ENCODE results near the gene PCSK2.

The PCSK2 gene

DNA sequence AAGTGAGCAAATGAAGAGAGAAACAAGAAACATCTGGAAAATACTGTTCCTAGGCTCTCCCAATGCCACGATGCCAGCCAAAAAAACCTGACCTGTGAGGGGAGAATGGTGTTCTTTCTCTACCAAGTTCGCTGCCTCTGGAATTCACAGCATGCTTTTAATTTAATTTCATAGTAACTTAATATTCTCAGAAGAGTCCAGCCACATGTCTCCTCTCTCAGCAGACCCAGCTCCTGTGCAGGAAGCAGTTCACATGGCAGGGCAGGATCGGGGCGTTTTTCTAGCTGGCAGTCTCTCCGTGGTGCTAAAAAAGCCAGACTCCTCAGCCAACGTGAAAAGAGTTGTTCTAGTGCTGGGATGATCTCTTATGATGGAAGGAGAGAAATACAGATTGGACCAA lies 246.8 kb downstream of the PCSK2 start:
- Histone ChIP-seq H2BK12ac (ENCODE audit: low read length) (no peak overlapping the region), H3K27me3 (ENCODE audit: insufficient read depth, low read length) (no peaks in the 10 kb centered on the region), H3K18ac (ENCODE audit: low read length) (no peak overlapping the region), H3K9me3 (ENCODE audit: insufficient read depth, low read depth, low read length) (no peaks in the 10 kb centered on the region), H2BK5ac (ENCODE audit: low read depth, low read length, poor library complexity) (no peak overlapping the region), H2AK5ac (ENCODE audit: low read length) (no peak overlapping the region), H3K27ac (ENCODE audit: low read depth, low read length) (no peak overlapping the region), H4K12ac (ENCODE audit: low read depth, low read length) (no peak overlapping the region), H4K8ac (ENCODE audit: low read depth, low read length) (no peak overlapping the region), H2BK120ac (ENCODE audit: insufficient read depth, low read length, poor library complexity) (no peak overlapping the region), H3K4me1 (ENCODE audit: control insufficient read depth in 1 of 2, insufficient read depth in 2 of 2, low read length in 2 of 2) (no peaks in the 10 kb centered on the region), H3K9ac (ENCODE audit: low read length) (no peak overlapping the region), H3K4me3 (ENCODE audit: low read depth, low read length) (no peak overlapping the region), H3K23ac (ENCODE audit: low read length) (no peak overlapping the region), H3K4me2 (ENCODE audit: low read length) (no peak overlapping the region), H3K36me3 (ENCODE audit: control insufficient read depth in 1 of 2, insufficient read depth in 2 of 2, low read length in 2 of 2) (no peaks in the 10 kb centered on the region), H4K91ac (ENCODE audit: low read depth, low read length) (no peak overlapping the region), H2AFZ (ENCODE audit: insufficient read depth, low read length, poor library complexity) (no peak overlapping the region), H3K4ac (ENCODE audit: low read depth, low read length) (no peak overlapping the region), H3K14ac (ENCODE audit: low read length) (no peak overlapping the region), H3K79me1 (ENCODE audit: low read length) (no peaks in the 10 kb centered on the region), H3K79me2 (ENCODE audit: control insufficient read depth, insufficient read depth, low read length, poor library complexity) (no peaks in the 10 kb centered on the region)
- DNase-seq, result no peak
- WGBS (ENCODE audit: extremely low coverage, insufficient coverage, insufficient read length), result no CpG with 5 or more reads among the region's 6 CpGs

DNA sequence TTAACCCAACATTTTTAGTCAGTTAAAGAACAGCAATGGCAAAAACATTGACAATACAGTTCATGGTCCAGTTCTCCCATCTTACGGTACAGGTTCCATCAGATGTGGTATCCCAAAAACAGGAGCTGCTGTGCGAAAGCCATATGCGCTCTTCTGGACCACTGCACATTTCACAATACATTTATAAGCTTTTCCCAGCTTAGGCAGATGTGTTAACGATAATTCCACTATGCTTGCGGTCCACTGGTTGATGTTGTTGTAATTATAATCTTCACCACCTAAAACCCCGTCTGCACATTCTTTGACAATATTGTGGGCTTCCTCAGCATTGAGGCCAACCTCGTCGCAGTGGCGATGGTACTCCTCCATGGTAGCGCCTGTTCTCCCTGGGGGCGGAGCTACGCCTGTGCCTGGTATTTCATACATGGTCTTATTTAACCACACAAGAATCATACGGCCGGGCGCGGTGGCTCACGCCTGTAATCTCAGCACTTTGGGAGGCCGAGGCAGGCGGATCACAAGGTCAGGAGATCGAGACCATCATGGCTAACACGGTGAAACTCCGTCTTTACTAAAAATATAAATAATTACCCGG lies 252.3 kb downstream of the PCSK2 start:
- H4K91ac ChIP-seq (ENCODE audit: low read depth, low read length), result no peak overlapping the region
- H3K14ac ChIP-seq (ENCODE audit: low read length), result no peak overlapping the region
- no peaks in the 10 kb centered on the region for H3K9me3 ChIP-seq (ENCODE audit: insufficient read depth, low read depth, low read length)
- H4K12ac ChIP-seq (ENCODE audit: low read depth, low read length), result no peak overlapping the region
- H2BK12ac ChIP-seq (ENCODE audit: low read length), result no peak overlapping the region
- no peaks in the 10 kb centered on the region for H3K36me3 ChIP-seq (ENCODE audit: control insufficient read depth in 1 of 2, insufficient read depth in 2 of 2, low read length in 2 of 2)
- no peak overlapping the region for H2AFZ ChIP-seq (ENCODE audit: insufficient read depth, low read length, poor library complexity)
- no peak overlapping the region for H3K4me3 ChIP-seq (ENCODE audit: low read depth, low read length)
- no peak overlapping the region for H2BK5ac ChIP-seq (ENCODE audit: low read depth, low read length, poor library complexity)
- peak; percentile 14 to 51 for DNase-seq
- no peak overlapping the region for H3K18ac ChIP-seq (ENCODE audit: low read length)
- H2BK120ac ChIP-seq (ENCODE audit: insufficient read depth, low read length, poor library complexity), result no peak overlapping the region
- no peak overlapping the region for H3K4me2 ChIP-seq (ENCODE audit: low read length)
- no peak overlapping the region for H3K23ac ChIP-seq (ENCODE audit: low read length)
- no peaks in the 10 kb centered on the region for H3K79me2 ChIP-seq (ENCODE audit: control insufficient read depth, insufficient read depth, low read length, poor library complexity)
- H3K4me1 ChIP-seq (ENCODE audit: control insufficient read depth in 1 of 2, insufficient read depth in 2 of 2, low read length in 2 of 2), result no peaks in the 10 kb centered on the region
- no peaks in the 10 kb centered on the region for H3K79me1 ChIP-seq (ENCODE audit: low read length)
- H2AK5ac ChIP-seq (ENCODE audit: low read length), result no peak overlapping the region
- H3K27ac ChIP-seq (ENCODE audit: low read depth, low read length), result no peak overlapping the region
- WGBS (ENCODE audit: extremely low coverage, insufficient coverage, insufficient read length), result no CpG with 5 or more reads among the region's 23 CpGs
- H3K9ac ChIP-seq (ENCODE audit: low read length), result no peak overlapping the region
- H3K4ac ChIP-seq (ENCODE audit: low read depth, low read length), result no peak overlapping the region
- H4K8ac ChIP-seq (ENCODE audit: low read depth, low read length), result no peak overlapping the region
- no peaks in the 10 kb centered on the region for H3K27me3 ChIP-seq (ENCODE audit: insufficient read depth, low read length)

DNA sequence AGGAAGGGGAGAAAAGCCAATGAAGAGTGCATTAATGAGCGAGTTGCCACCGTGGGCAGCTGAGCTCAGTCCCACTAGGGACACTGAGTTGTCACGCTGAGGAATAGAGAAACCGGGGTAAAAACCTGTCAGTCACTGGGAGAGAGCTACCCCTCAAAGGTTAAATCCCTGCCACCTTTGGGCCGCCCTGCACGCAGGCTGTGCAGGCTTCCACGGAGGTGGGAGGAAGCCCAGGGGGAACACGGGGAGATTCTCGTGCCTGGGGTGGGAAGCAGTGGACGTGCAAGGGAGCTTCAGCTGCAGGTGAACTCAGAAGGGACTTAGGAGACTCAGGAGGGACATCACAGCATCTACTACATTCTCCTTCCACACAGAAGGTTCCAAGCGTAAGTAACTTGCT lies 253.9 kb downstream of the PCSK2 start:
- H3K18ac ChIP-seq (ENCODE audit: low read length), result no peak overlapping the region
- H2BK120ac ChIP-seq (ENCODE audit: insufficient read depth, low read length, poor library complexity), result no peak overlapping the region
- H3K79me1 ChIP-seq (ENCODE audit: low read length), result no peaks in the 10 kb centered on the region
- no peak overlapping the region for H4K12ac ChIP-seq (ENCODE audit: low read depth, low read length)
- H2BK5ac ChIP-seq (ENCODE audit: low read depth, low read length, poor library complexity), result no peak overlapping the region
- H3K23ac ChIP-seq (ENCODE audit: low read length), result no peak overlapping the region
- no peak overlapping the region for H4K91ac ChIP-seq (ENCODE audit: low read depth, low read length)
- no peaks in the 10 kb centered on the region for H3K27me3 ChIP-seq (ENCODE audit: insufficient read depth, low read length)
- no peaks in the 10 kb centered on the region for H3K79me2 ChIP-seq (ENCODE audit: control insufficient read depth, insufficient read depth, low read length, poor library complexity)
- no peaks in the 10 kb centered on the region for H3K36me3 ChIP-seq (ENCODE audit: control insufficient read depth in 1 of 2, insufficient read depth in 2 of 2, low read length in 2 of 2)
- no peak overlapping the region for H3K27ac ChIP-seq (ENCODE audit: low read depth, low read length)
- no peak overlapping the region for H3K4me3 ChIP-seq (ENCODE audit: low read depth, low read length)
- H2BK12ac ChIP-seq (ENCODE audit: low read length), result no peak overlapping the region
- no peak overlapping the region for H3K9ac ChIP-seq (ENCODE audit: low read length)
- no peaks in the 10 kb centered on the region for H3K9me3 ChIP-seq (ENCODE audit: insufficient read depth, low read depth, low read length)
- no peak for DNase-seq
- H3K4me1 ChIP-seq (ENCODE audit: control insufficient read depth in 1 of 2, insufficient read depth in 2 of 2, low read length in 2 of 2), result no peaks in the 10 kb centered on the region
- no peak overlapping the region for H3K4me2 ChIP-seq (ENCODE audit: low read length)
- no peak overlapping the region for H2AK5ac ChIP-seq (ENCODE audit: low read length)
- H4K8ac ChIP-seq (ENCODE audit: low read depth, low read length), result no peak overlapping the region
- no peak overlapping the region for H3K14ac ChIP-seq (ENCODE audit: low read length)
- H3K4ac ChIP-seq (ENCODE audit: low read depth, low read length), result no peak overlapping the region
- no CpG with 5 or more reads among the region's 11 CpGs for WGBS (ENCODE audit: extremely low coverage, insufficient coverage, insufficient read length)
- no peak overlapping the region for H2AFZ ChIP-seq (ENCODE audit: insufficient read depth, low read length, poor library complexity)

DNA sequence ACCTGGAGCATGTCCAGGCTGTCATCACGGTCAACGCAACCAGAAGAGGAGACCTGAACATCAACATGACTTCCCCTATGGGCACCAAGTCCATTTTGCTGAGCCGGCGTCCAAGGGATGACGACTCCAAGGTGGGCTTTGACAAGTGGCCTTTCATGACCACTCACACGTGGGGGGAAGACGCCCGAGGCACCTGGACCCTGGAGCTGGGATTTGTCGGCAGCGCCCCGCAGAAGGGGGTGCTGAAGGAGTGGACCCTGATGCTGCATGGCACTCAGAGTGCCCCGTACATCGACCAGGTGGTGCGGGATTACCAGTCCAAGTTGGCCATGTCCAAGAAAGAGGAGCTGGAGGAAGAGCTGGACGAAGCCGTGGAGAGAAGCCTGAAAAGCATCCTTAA lies 254.8 kb downstream of the PCSK2 start:
- Histone ChIP-seq H3K9me3 (ENCODE audit: insufficient read depth, low read depth, low read length) (no peaks in the 10 kb centered on the region), H3K18ac (ENCODE audit: low read length) (no peak overlapping the region), H3K27me3 (ENCODE audit: insufficient read depth, low read length) (no peaks in the 10 kb centered on the region), H2AK5ac (ENCODE audit: low read length) (no peak overlapping the region), H2BK12ac (ENCODE audit: low read length) (no peak overlapping the region), H2AFZ (ENCODE audit: insufficient read depth, low read length, poor library complexity) (no peak overlapping the region), H3K14ac (ENCODE audit: low read length) (no peak overlapping the region), H2BK120ac (ENCODE audit: insufficient read depth, low read length, poor library complexity) (no peak overlapping the region), H4K12ac (ENCODE audit: low read depth, low read length) (no peak overlapping the region), H3K4me2 (ENCODE audit: low read length) (no peak overlapping the region), H4K91ac (ENCODE audit: low read depth, low read length) (no peak overlapping the region), H2BK5ac (ENCODE audit: low read depth, low read length, poor library complexity) (no peak overlapping the region), H4K8ac (ENCODE audit: low read depth, low read length) (no peak overlapping the region), H3K4me3 (ENCODE audit: low read depth, low read length) (no peak overlapping the region), H3K79me1 (ENCODE audit: low read length) (no peaks in the 10 kb centered on the region), H3K23ac (ENCODE audit: low read length) (no peak overlapping the region), H3K36me3 (ENCODE audit: control insufficient read depth in 1 of 2, insufficient read depth in 2 of 2, low read length in 2 of 2) (no peaks in the 10 kb centered on the region), H3K79me2 (ENCODE audit: control insufficient read depth, insufficient read depth, low read length, poor library complexity) (no peaks in the 10 kb centered on the region), H3K27ac (ENCODE audit: low read depth, low read length) (no peak overlapping the region), H3K9ac (ENCODE audit: low read length) (peak overlapping the region; percentile 13), H3K4ac (ENCODE audit: low read depth, low read length) (no peak overlapping the region), H3K4me1 (ENCODE audit: control insufficient read depth in 1 of 2, insufficient read depth in 2 of 2, low read length in 2 of 2) (no peaks in the 10 kb centered on the region)
- DNase-seq, result no peak
- WGBS (ENCODE audit: extremely low coverage, insufficient coverage, insufficient read length), result no CpG with 5 or more reads among the region's 16 CpGs
